Heart left ventricle (tissue), 16 donors: Measurements from ENCODE around the gene DHX40. TPM values are rescaled to one million over a fixed set of nuclear protein-coding genes. Genes with fewer than 3 reads are reported as not detected.

Source experiments
- ATAC-seq, 4 donors: fragments of 200-7000 bp; cut with Tn5 transposase; one replicate each; pipeline ENCODE4 v1.9.1; 2020 to 2022; ENCODE audit warnings: moderate library complexity in 4 of 4, mild to moderate bottlenecking in 3 of 4, moderate number of reproducible peaks in 1 of 4
- DNase-seq, 5 donors: peaks; one replicate each; pipeline ENCODE4 v3.0.0-alpha.2; 2020
- H3K27ac ChIP-seq, 12 donors: fragments of 200-600 bp; sonication (generic) in 4 of 12; one replicate each; pipeline versions ENCODE4 v1.5.0 to v1.8.0; 2016 to 2022; ENCODE audit warnings: mild to moderate bottlenecking in 2 of 12
- H3K27me3 ChIP-seq, 9 donors: fragments of 200-600 bp; sonication (generic) in 2 of 9; one replicate each; pipeline versions ENCODE4 v1.5.1 to v1.8.0; 2016 to 2022; ENCODE audit warnings: mild to moderate bottlenecking in 3 of 9
- H3K36me3 ChIP-seq, 9 donors: fragments of 200-600 bp; sonication (generic) in 2 of 9; one replicate each; pipeline versions ENCODE4 v1.5.0 to v1.8.0; 2018 to 2022; ENCODE audit warnings: mild to moderate bottlenecking in 2 of 9
- H3K4me1 ChIP-seq, 12 donors: fragments of 200-600 bp; sonication (generic) in 4 of 12; one replicate each; pipeline versions ENCODE4 v1.5.0 to v1.8.0; 2016 to 2022; ENCODE audit warnings: mild to moderate bottlenecking in 3 of 12
- H3K4me3 ChIP-seq, 12 donors: fragments of 200-600 bp; sonication (generic) in 4 of 12; one replicate each; pipeline versions ENCODE4 v1.5.0 to v1.8.0; 2017 to 2022; ENCODE audit warnings: mild to moderate bottlenecking in 9 of 12, moderate library complexity in 4 of 12
- H3K9me3 ChIP-seq, 12 donors: fragments of 200-600 bp; sonication (generic) in 4 of 12; one replicate each; pipeline versions ENCODE4 v1.5.0 to v1.8.0; 2016 to 2022; ENCODE audit warnings: mild to moderate bottlenecking in 1 of 12
- CTCF ChIP-seq, 12 donors: fragments of 200-600 bp; sonication (generic) in 4 of 12; IDR thresholded peaks; one replicate each; pipeline versions ENCODE4 v1.5.0 to v1.8.0; 2018 to 2022; ENCODE audit warnings: antibody characterized with exemption in 12 of 12, mild to moderate bottlenecking in 5 of 12
- POLR2A ChIP-seq, 2 donors: fragments of 450-650 bp; IDR thresholded peaks; one replicate each; pipeline ENCODE4 v1.6.1; 2017; ENCODE audit warnings: antibody characterized with exemption in 2 of 2, mild to moderate bottlenecking in 2 of 2, moderate library complexity in 2 of 2
- WGBS, 4 donors: extraction: QIAGEN DNeasy Blood & Tissue Kit in 2 of 4; methylation state at CpG; one replicate each; pipeline versions ENCODE4 v1.1.5 to v1.1.7; 2013 to 2018; 5-methylcytosine and 5-hydroxymethylcytosine counted together
- intact Hi-C, 10 donors: fragments of 100-400 bp; cut with DNase I; formaldehyde crosslinking; loops; one replicate each; pipeline versions ENCODE4 v1.11.1 to v1.14.2; 2022
- polyA plus RNA-seq, 2 donors: library from polyadenylated mRNA; stranded (reverse); fragments of 200-250 nt; gene quantifications; one replicate each; pipeline ENCODE4 v1.2.3, GENCODE V29; 2013
- total RNA-seq, 9 donors: library from RNA; depleted of rRNA in 2 of 9; stranded (reverse); fragments of >200 nt in 2 of 9; fragmentation: NEBNext Ultra II Directional in 3 of 9; extraction: Animal tissue kit (Norgen Biotek cat#: 25700) in 3 of 9; gene quantifications; one replicate each; pipeline versions ENCODE4 v1.1.0 to v1.2.4, GENCODE V29; 2016 to 2023
- donor health status: ischemic (EF 13 %, LVEDD 7.1; RV severe dilation, severe dysfunction).
- donor health status: healthy with polysubstance abuse.
- donor health status: DM: no; HTN: yes; CAD: no.
- donor health status: DM: no; HTN: no; CAD: no.
- donor health status: ischemic (EF 25% LVEDD 6.9; RV normal size, moderate dysfunction).
- donor health status: ischemic (EF 25% LVEDD 5.7; RV mildly dilated, moderate dysfunction).
- donor health status: healthy.
- donor health status: DM: yes; HTN: yes; CAD: no.
- donor health status: ischemic (EF 35%, LVEDD 5.7; RV mildly dilated, moderate dysfunction).
- donor health status: nonischemic (EF 11% LVEDD 7.7; RV severe dilation, severe dysfunction).
- donor health status: DM: yes; HTN: yes; CAD: no.
- donor health status: PGD.
- donor health status: ischemic (EF 29% LVEDD 5.4; RV normal size, mild dysfunction).
- donor health status: nonischemic (EF 23%, LVEDD 6.1; RV moderate dilation, normal function).

Gene DHX40
- total and polyA plus RNA-seq, 11 donors: 5.5 to 25.4 (median 21.2) TPM

- ATAC-seq: no peak
- intact Hi-C loops: no loop called here
- 69 to 78% (median 73%) methylated on average over 3 of the region's 3 CpGs for WGBS, 4 donors
- Histone ChIP-seq H3K27me3 (no peaks in the 10 kb centered on the region), H3K4me3 (no peak overlapping the region), H3K36me3 (peaks cover 0 to 27% (median 0%) of the 10 kb centered on the region in 9 donors), H3K9me3 (no peaks in the 10 kb centered on the region), H3K4me1 (peaks cover 16 to 100% (median 72%) of the 10 kb centered on the region in 12 donors), H3K27ac (peak overlapping the region in 2 of 12 donors; percentile 21 to 73)
- no peak for DNase-seq
- TF ChIP-seq CTCF (IDR thresholded peaks at IDR 0.05) (no peak), POLR2A (IDR thresholded peaks at IDR 0.05) (no peak)
These were observed 61.9 kb downstream of the DHX40 start for GRCh38 chr17:59627274-59627673.

GRCh38 chr17:59627770-59628171 lies 62.4 kb downstream of the DHX40 start:
- Histone ChIP-seq H3K4me3 (no peak overlapping the region), H3K4me1 (peaks cover 13 to 100% (median 69%) of the 10 kb centered on the region in 12 donors), H3K36me3 (peaks cover 0 to 28% (median 0%) of the 10 kb centered on the region in 9 donors), H3K27me3 (no peaks in the 10 kb centered on the region), H3K9me3 (no peaks in the 10 kb centered on the region), H3K27ac (peak overlapping the region in 2 of 12 donors; percentile 21 to 73)
- no peak for TF ChIP-seq CTCF (IDR thresholded peaks at IDR 0.05)
- TF ChIP-seq POLR2A (IDR thresholded peaks at IDR 0.05): no peak
- WGBS, 4 donors: 37 to 52% (median 41%) methylated on average over 2 of the region's 2 CpGs
- intact Hi-C loops: no loop called here
- DNase-seq (no peak), ATAC-seq (peak in 1 of 4 donors; percentile 16)

GRCh38 chr17:59629174-59629573 lies 63.8 kb downstream of the DHX40 start:
- Histone ChIP-seq H3K4me1 (peaks cover 13 to 100% (median 67%) of the 10 kb centered on the region in 12 donors), H3K27me3 (no peaks in the 10 kb centered on the region), H3K9me3 (no peaks in the 10 kb centered on the region), H3K36me3 (peaks cover 0 to 28% (median 0%) of the 10 kb centered on the region in 9 donors), H3K4me3 (no peak overlapping the region), H3K27ac (peak overlapping the region in 2 of 12 donors; percentile 21 to 73)
- TF ChIP-seq CTCF (IDR thresholded peaks at IDR 0.05): no peak
- TF ChIP-seq POLR2A (IDR thresholded peaks at IDR 0.05): no peak
- ATAC-seq (no peak), DNase-seq (no peak)
- intact Hi-C loops: no loop called here
- WGBS, 4 donors: 60 to 90% (median 74%) methylated on average over 3 of the region's 3 CpGs

- Histone ChIP-seq H3K36me3 (peaks cover 0 to 26% (median 0%) of the 10 kb centered on the region in 9 donors), H3K9me3 (no peaks in the 10 kb centered on the region), H3K4me1 (peaks cover 19 to 100% (median 71%) of the 10 kb centered on the region in 12 donors), H3K27me3 (no peaks in the 10 kb centered on the region), H3K27ac (peak overlapping the region in 1 of 12 donors; percentile 82), H3K4me3 (no peak overlapping the region)
- no peak for DNase-seq
- no peak for ATAC-seq
- intact Hi-C loops: no loop called here
- no peak for TF ChIP-seq CTCF (IDR thresholded peaks at IDR 0.05)
- no peak for TF ChIP-seq POLR2A (IDR thresholded peaks at IDR 0.05)
- WGBS, 4 donors: 80 to 87% (median 84%) methylated on average over 1 of the region's 1 CpG
These were observed 65.9 kb downstream of the DHX40 start for GRCh38 chr17:59631276-59631675.
